Neural progenitor cell (in vitro differentiated cells): Measurements from ENCODE around the gene AGK. TPM values are rescaled to one million over a fixed set of nuclear protein-coding genes. Genes with fewer than 3 reads are reported as not detected.

Experiments
- DNase-seq: peaks from one replicate; pipeline ENCODE4 v3.0.0-alpha.2; 2016; ENCODE audit warnings: low spot score
- H2AFZ ChIP-seq: fragments of 200-600 bp; sonication (generic); replicated peaks from 2 replicates; pipeline ENCODE4 v1.6.1; 2016; ENCODE audit warnings: antibody characterized with exemption
- H3F3A ChIP-seq: fragments of 200-600 bp; sonication (generic); 2 replicates; pipeline ENCODE4 v1.6.1; 2016; ENCODE audit warnings: antibody characterized with exemption, low read depth
- H3K27ac ChIP-seq: fragments of 200-600 bp; sonication (generic); 2 replicates; pipeline ENCODE4 v1.5.1; 2016; ENCODE audit warnings: mild to moderate bottlenecking
- H3K27me3 ChIP-seq: fragments of 200-600 bp; sonication (generic); 2 replicates; pipeline ENCODE4 v1.6.1; 2016; ENCODE audit warnings: mild to moderate bottlenecking, moderate library complexity
- H3K36me3 ChIP-seq: fragments of 200-600 bp; sonication (generic); 2 replicates; pipeline ENCODE4 v1.5.1; 2016
- H3K4me1 ChIP-seq: fragments of 200-600 bp; sonication (generic); 2 replicates; pipeline ENCODE4 v1.6.1; 2016; ENCODE audit warnings: mixed run types
- H3K4me2 ChIP-seq: fragments of 200-600 bp; sonication (generic); 2 replicates; pipeline ENCODE4 v1.6.1; 2016
- H3K4me3 ChIP-seq: fragments of 200-600 bp; sonication (generic); 2 replicates; pipeline ENCODE4 v1.5.1; 2016
- H3K79me2 ChIP-seq: fragments of 200-600 bp; sonication (generic); 2 replicates; pipeline ENCODE4 v1.6.1; 2016; ENCODE audit warnings: low read depth
- H3K9ac ChIP-seq: fragments of 200-600 bp; sonication (generic); 2 replicates; pipeline ENCODE4 v1.6.1; 2016
- H3K9me3 ChIP-seq: fragments of 200-600 bp; sonication (generic); 2 replicates; pipeline ENCODE4 v1.5.1; 2016; ENCODE audit warnings: low read depth
- H4K20me1 ChIP-seq: fragments of 200-600 bp; sonication (generic); 2 replicates; pipeline ENCODE4 v1.6.1; 2016; ENCODE audit warnings: low read depth
- H3K27ac Mint-ChIP-seq: 3 replicates; pipeline ENCODE4 v1.8.0; 2021; ENCODE audit warnings: mixed read lengths
- H3K27me3 Mint-ChIP-seq: 2 replicates; pipeline ENCODE4 v1.8.0; 2022; ENCODE audit warnings: low read depth, mild to moderate bottlenecking, inconsistent platforms, moderate library complexity, mixed read lengths; ENCODE audit not compliant: insufficient read depth
- H3K36me3 Mint-ChIP-seq: 3 replicates; pipeline ENCODE4 v1.8.0; 2021; ENCODE audit warnings: mixed read lengths
- H3K4me1 Mint-ChIP-seq: 3 replicates; pipeline ENCODE4 v1.8.0; 2021; ENCODE audit warnings: mixed read lengths
- H3K4me3 Mint-ChIP-seq: 3 replicates; pipeline ENCODE4 v1.8.0; 2021; ENCODE audit warnings: mild to moderate bottlenecking, moderate library complexity, mixed read lengths
- H3K9me3 Mint-ChIP-seq: 3 replicates; pipeline ENCODE4 v1.8.0; 2020; ENCODE audit warnings: mixed read lengths
- EZH2 ChIP-seq: fragments of 200-600 bp; sonication (generic); IDR thresholded peaks from 2 replicates; pipeline ENCODE4 v1.6.1; 2017; ENCODE audit warnings: antibody characterized with exemption, mild to moderate bottlenecking, moderate library complexity
- EZH2phosphoT487 ChIP-seq: fragments of 200-600 bp; sonication (generic); IDR thresholded peaks from 2 replicates; pipeline ENCODE4 v1.6.1; 2017; ENCODE audit warnings: antibody characterized with exemption
- total RNA-seq: library from RNA; depleted of rRNA; stranded (reverse); fragments of >200 nt; gene quantifications from 2 replicates; pipeline ENCODE4 v1.2.3, GENCODE V29; 2015; ENCODE audit warnings: low replicate concordance
- TF ChIP-seq, protein P1 (sequence below): fragments of 200-600 bp; sonication (generic); IDR thresholded peaks from 2 replicates; pipeline ENCODE4 v1.5.1; 2017; ENCODE audit warnings: antibody characterized with exemption, mild to moderate bottlenecking

Gene AGK
- 32.7 and 42.6 TPM in 2 replicates for total RNA-seq

DNA sequence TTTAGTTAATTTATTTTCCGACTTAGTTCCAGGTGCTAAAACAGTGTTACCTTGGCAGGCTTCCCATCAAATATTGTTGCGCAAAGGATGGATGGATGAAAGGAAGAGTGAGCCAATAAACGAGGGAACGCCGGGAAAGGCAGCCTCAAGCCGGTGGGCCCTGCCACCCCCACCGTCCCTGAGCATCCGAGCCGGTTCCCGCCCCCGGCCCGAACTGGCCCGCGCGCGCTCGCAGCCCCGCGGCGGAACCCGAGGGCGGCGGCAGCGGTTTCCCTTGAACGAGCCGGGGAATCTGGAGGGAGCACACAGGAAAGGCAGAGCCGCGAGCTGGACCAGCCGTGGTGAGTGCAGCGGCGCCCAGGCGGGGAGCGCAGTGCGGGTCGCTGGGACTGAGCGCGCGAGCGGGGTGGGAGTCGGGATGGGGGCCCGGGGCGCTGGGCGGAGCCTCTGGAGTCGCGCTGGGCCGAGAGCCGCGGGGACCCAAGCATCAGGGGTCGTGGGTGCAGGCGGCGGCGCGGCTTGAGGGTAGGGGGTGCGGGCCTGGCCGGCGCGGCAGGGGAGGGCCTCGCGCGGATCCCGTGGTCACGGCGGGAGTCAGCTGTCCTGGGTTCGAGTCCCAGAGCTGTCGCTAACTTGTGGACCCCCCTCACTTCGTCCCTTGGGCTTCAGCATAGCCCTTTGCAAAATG lies at the start of gene AGK:
TSS of gene AGK (plus strand) at position 317 of the 688 bp plus-strand sequence. CDS start 4,057 bp downstream, outside the sequence.
- Histone ChIP-seq H3K4me1 (peaks cover 9% of the 10 kb centered on the region), H3K4me2 (peak within 1 kb of the TSS; percentile 85), H3K79me2 (peaks cover 22% of the 10 kb centered on the region), H3F3A (peaks cover 27% of the 10 kb centered on the region), H3K9ac (peak within 1 kb of the TSS; percentile 83), H4K20me1 (peaks cover 4% of the 10 kb centered on the region), H3K4me3 (peak within 1 kb of the TSS; percentile 99), H3K9me3 (no peaks in the 10 kb centered on the region), H2AFZ (peak within 1 kb of the TSS; percentile 100), H3K27ac (no peak within 1 kb of the TSS), H3K36me3 (no peaks in the 10 kb centered on the region), H3K27me3 (no peaks in the 10 kb centered on the region)
- Mint-ChIP-seq H3K36me3 (peaks cover 7% of the 10 kb centered on the region), H3K4me3 (peak within 1 kb of the TSS; percentile 86), H3K27me3 (peaks cover 4% of the 10 kb centered on the region), H3K27ac (peak within 1 kb of the TSS; percentile 89), H3K4me1 (peaks cover 25% of the 10 kb centered on the region), H3K9me3 (no peaks in the 10 kb centered on the region)
- TF ChIP-seq, protein P1, sequence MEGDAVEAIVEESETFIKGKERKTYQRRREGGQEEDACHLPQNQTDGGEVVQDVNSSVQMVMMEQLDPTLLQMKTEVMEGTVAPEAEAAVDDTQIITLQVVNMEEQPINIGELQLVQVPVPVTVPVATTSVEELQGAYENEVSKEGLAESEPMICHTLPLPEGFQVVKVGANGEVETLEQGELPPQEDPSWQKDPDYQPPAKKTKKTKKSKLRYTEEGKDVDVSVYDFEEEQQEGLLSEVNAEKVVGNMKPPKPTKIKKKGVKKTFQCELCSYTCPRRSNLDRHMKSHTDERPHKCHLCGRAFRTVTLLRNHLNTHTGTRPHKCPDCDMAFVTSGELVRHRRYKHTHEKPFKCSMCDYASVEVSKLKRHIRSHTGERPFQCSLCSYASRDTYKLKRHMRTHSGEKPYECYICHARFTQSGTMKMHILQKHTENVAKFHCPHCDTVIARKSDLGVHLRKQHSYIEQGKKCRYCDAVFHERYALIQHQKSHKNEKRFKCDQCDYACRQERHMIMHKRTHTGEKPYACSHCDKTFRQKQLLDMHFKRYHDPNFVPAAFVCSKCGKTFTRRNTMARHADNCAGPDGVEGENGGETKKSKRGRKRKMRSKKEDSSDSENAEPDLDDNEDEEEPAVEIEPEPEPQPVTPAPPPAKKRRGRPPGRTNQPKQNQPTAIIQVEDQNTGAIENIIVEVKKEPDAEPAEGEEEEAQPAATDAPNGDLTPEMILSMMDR: no peak
- TF ChIP-seq EZH2: peak; percentile 50
- DNase-seq: peak; percentile 87

DNA sequence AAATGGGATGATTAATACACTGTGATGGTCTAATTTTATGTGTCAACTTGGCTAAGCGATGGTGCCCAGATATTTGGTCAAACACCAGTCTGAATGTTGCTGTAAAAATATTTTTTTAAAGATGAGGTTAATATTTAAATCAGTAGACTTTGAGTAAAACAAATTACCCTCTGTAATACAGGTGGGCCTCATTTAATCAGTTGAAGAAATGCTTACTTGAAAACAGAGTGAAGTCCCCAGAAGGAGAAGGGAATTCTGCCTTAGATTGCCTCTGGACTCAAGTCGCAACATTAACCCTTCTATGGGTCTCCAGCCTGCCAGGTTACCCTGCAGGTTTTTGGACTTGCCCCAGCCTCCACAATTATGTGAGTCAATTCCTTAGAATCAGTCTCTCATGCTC lies 49.8 kb upstream of the AGK start:
- Histone ChIP-seq H3K9me3 (no peaks in the 10 kb centered on the region), H4K20me1 (no peaks in the 10 kb centered on the region), H3K27me3 (no peaks in the 10 kb centered on the region), H2AFZ (no peak overlapping the region), H3K79me2 (no peaks in the 10 kb centered on the region), H3K9ac (no peak overlapping the region), H3F3A (no peaks in the 10 kb centered on the region), H3K36me3 (no peaks in the 10 kb centered on the region), H3K4me2 (no peak overlapping the region), H3K4me3 (no peak overlapping the region), H3K27ac (no peak overlapping the region), H3K4me1 (no peaks in the 10 kb centered on the region)
- no peaks in the 10 kb centered on the region for H3K36me3 Mint-ChIP-seq
- H3K27me3 Mint-ChIP-seq: no peaks in the 10 kb centered on the region
- TF ChIP-seq EZH2phosphoT487: no peak
- no peak for TF ChIP-seq EZH2
- no peak for DNase-seq
- peaks cover 2% of the 10 kb centered on the region for H3K4me1 Mint-ChIP-seq
- no peak overlapping the region for H3K4me3 Mint-ChIP-seq
- H3K9me3 Mint-ChIP-seq: no peaks in the 10 kb centered on the region
- no peak overlapping the region for H3K27ac Mint-ChIP-seq

DNA sequence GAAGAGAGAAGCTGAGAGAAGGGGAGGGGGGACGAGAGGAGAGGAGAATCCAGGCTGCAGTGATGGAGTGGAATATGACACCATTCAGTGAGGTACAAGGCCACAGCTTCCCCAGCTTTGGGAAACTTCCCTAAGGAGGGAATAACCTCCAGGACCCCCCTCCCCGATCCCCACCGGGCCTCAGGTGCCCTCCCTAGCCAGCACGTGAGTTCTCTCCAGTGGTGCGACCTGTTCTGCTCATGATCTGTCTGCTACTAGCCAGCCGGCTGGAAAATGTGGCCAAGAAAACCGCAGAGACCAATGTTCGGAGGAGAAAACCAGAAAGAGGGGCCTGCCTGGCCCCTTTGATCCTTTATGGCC lies 39.9 kb upstream of the AGK start:
- H3K4me1 ChIP-seq: peaks cover 5% of the 10 kb centered on the region
- Mint-ChIP-seq H3K27me3 (peaks cover 5% of the 10 kb centered on the region), H3K4me1 (peaks cover 10% of the 10 kb centered on the region), H3K4me3 (peak overlapping the region; percentile 47), H3K27ac (no peak overlapping the region), H3K9me3 (peaks cover 8% of the 10 kb centered on the region), H3K36me3 (no peaks in the 10 kb centered on the region)
- peak overlapping the region; percentile 42 for H3K4me3 ChIP-seq
- no peaks in the 10 kb centered on the region for H4K20me1 ChIP-seq
- peak overlapping the region; percentile 96 for H2AFZ ChIP-seq
- no peak overlapping the region for H3K27ac ChIP-seq
- peak overlapping the region; percentile 83 for H3K4me2 ChIP-seq
- H3K9ac ChIP-seq: no peak overlapping the region
- no peaks in the 10 kb centered on the region for H3F3A ChIP-seq
- H3K9me3 ChIP-seq: no peaks in the 10 kb centered on the region
- DNase-seq: peak; percentile 27
- H3K27me3 ChIP-seq: peaks cover 22% of the 10 kb centered on the region
- no peak for TF ChIP-seq EZH2phosphoT487
- H3K36me3 ChIP-seq: no peaks in the 10 kb centered on the region
- no peaks in the 10 kb centered on the region for H3K79me2 ChIP-seq

DNA sequence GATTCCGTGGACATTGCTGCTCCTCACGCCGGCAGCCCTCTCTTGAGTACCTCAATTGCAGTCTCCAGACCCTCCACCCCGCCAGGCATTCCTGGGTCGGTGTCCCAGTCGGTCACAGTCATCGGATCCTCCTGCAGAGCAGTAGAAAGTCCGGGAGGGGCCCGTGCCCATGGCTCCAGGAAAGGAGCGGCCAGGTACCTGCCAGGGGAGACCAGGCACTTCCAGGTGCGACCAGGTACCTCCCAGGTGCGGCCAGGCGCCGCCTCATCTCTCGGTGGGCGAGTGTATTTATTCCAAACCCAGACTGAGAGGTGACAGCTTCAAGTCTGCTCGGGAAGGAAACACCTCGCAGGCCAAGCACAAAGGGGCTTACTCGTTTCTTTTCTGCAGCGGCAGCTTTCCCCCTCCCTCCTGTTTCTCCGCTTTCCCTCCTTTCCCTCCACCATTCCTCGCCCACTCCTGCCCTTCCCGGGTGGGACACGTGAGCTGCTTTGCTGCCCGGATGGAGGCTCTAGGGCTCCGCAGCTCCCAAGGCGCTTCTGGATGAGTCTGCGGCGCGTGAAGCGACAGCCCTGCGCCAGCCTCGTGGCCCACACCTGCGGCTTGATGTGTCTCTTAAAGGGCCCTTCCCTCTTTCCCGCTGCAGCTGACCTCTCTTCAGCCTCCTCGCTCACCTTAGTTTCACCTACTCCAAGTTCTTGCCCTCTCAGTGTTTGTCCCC lies 39.4 kb upstream of the AGK start:
- Histone ChIP-seq H3K9me3 (no peaks in the 10 kb centered on the region), H3K79me2 (no peaks in the 10 kb centered on the region), H3K4me2 (peak overlapping the region; percentile 83), H3K27ac (no peak overlapping the region), H3K9ac (no peak overlapping the region), H3K36me3 (no peaks in the 10 kb centered on the region), H3K4me1 (peaks cover 5% of the 10 kb centered on the region), H3K4me3 (peak overlapping the region; percentile 42), H2AFZ (peak overlapping the region; percentile 96), H3F3A (no peaks in the 10 kb centered on the region), H4K20me1 (no peaks in the 10 kb centered on the region), H3K27me3 (peaks cover 22% of the 10 kb centered on the region)
- DNase-seq: peak; percentile 16
- Mint-ChIP-seq H3K36me3 (no peaks in the 10 kb centered on the region), H3K27me3 (peaks cover 5% of the 10 kb centered on the region), H3K4me3 (peak overlapping the region; percentile 77), H3K4me1 (peaks cover 10% of the 10 kb centered on the region), H3K27ac (no peak overlapping the region), H3K9me3 (peaks cover 8% of the 10 kb centered on the region)
- TF ChIP-seq, protein P1: no peak
- no peak for TF ChIP-seq EZH2phosphoT487
- TF ChIP-seq EZH2: no peak
